GM19328 (cell line): ENCODE data around the gene SLC11A1.

Experiments used
- ATAC-seq: cut with Tn5 transposase; IDR thresholded peaks from one replicate; pipeline ENCODE4 v1.9.1; 2021; ENCODE audit warnings: mild to moderate bottlenecking, moderate library complexity; ENCODE audit not compliant: unreplicated experiment

Gene SLC11A1

GRCh38 chr2:218431878-218432277 lies 49.8 kb downstream of the SLC11A1 start:
- ATAC-seq, result no peak

- no peak for ATAC-seq
Observed at GRCh38 chr2:218432676-218433365, 50.7 kb downstream of the SLC11A1 start.

GRCh38 chr2:218434456-218434855 lies 52.4 kb downstream of the SLC11A1 start:
- no peak for ATAC-seq

- no peak for ATAC-seq
Observed at GRCh38 chr2:218435003-218435982, 53.2 kb downstream of the SLC11A1 start.

GRCh38 chr2:218436992-218437391 lies 54.9 kb downstream of the SLC11A1 start:
- no peak for ATAC-seq

GRCh38 chr2:218437969-218438368 lies 55.9 kb downstream of the SLC11A1 start:
- ATAC-seq, result no peak

- ATAC-seq, result no peak
Observed at GRCh38 chr2:218438596-218438995, 56.5 kb downstream of the SLC11A1 start.

GRCh38 chr2:218444692-218445357 lies 62.8 kb downstream of the SLC11A1 start:
- no peak for ATAC-seq

GRCh38 chr2:218445602-218446001 lies 63.5 kb downstream of the SLC11A1 start:
- ATAC-seq, result no peak
